OCI-LY7 (cell line): ENCODE results near the gene CLCNKB. TPM values are rescaled to one million over a fixed set of nuclear protein-coding genes. Genes with fewer than 3 reads are reported as not detected.

Source experiments
- BruUV-seq: library from RNA; stranded (reverse); fragments of 400-500 nt; replicated peaks from 2 replicates; lab custom pipeline; 2021; lab: Mats Ljungman, UMichigan
- CTCF ChIA-PET: fragments of 300-600 bp; sonication (Branson Sonifier 250); formaldehyde crosslinking; loops from one replicate; lab custom pipeline; 2022; ENCODE audit warnings: antibody characterized with exemption; ENCODE audit not compliant: unreplicated experiment; lab: Charles Lee
- POLR2A ChIA-PET: fragments of 300-600 bp; sonication (Branson Sonifier 250); formaldehyde crosslinking; loops from one replicate; lab custom pipeline; 2022; ENCODE audit warnings: antibody characterized with exemption; lab: Charles Lee
- DNase-seq: peaks from one replicate; pipeline ENCODE4 v3.0.0-alpha.2; 2015; ENCODE audit warnings: low spot score
- H2AFZ ChIP-seq: fragments of 200-600 bp; sonication (generic), shearing (Covaris generic); 2 replicates; pipeline ENCODE4 v1.6.1; 2014; ENCODE audit warnings: mild to moderate bottlenecking, antibody characterized with exemption, low read length, moderate library complexity
- H3K27ac ChIP-seq: fragments of 200-600 bp; sonication (generic); 2 replicates; pipeline ENCODE4 v1.5.1; 2014; ENCODE audit warnings: mixed run types, low read depth, mild to moderate bottlenecking, moderate library complexity, low read length, inconsistent platforms; ENCODE audit not compliant: poor library complexity, severe bottlenecking
- H3K36me3 ChIP-seq: fragments of 200-600 bp; sonication (generic); 2 replicates; pipeline ENCODE4 v1.6.1; 2014; ENCODE audit warnings: mild to moderate bottlenecking, antibody characterized with exemption, low read length, moderate library complexity, mixed read lengths; ENCODE audit not compliant: insufficient read depth
- H3K4me1 ChIP-seq: fragments of 200-600 bp; sonication (generic); 2 replicates; pipeline ENCODE4 v1.5.1; 2014; ENCODE audit warnings: mild to moderate bottlenecking, low read length; ENCODE audit not compliant: insufficient read depth, poor library complexity, severe bottlenecking
- H3K4me2 ChIP-seq: fragments of 200-600 bp; sonication (generic); 2 replicates; pipeline ENCODE4 v1.6.1; 2014; ENCODE audit warnings: mild to moderate bottlenecking, low read length
- H3K4me3 ChIP-seq: fragments of 200-600 bp; sonication (generic); 2 replicates; pipeline ENCODE4 v1.5.1; 2014; ENCODE audit warnings: mild to moderate bottlenecking, low read depth, low read length; ENCODE audit not compliant: poor library complexity, severe bottlenecking
- H3K79me2 ChIP-seq: fragments of 200-600 bp; sonication (generic); 2 replicates; pipeline ENCODE4 v1.6.1; 2016; ENCODE audit warnings: low read depth, mild to moderate bottlenecking, low read length, moderate library complexity, mixed read lengths; ENCODE audit not compliant: insufficient read depth
- H3K9me2 ChIP-seq: fragments of 200-600 bp; sonication (generic); 2 replicates; pipeline ENCODE4 v1.6.1; 2016; ENCODE audit warnings: mild to moderate bottlenecking, low read length, mixed read lengths; ENCODE audit not compliant: insufficient read depth
- H3K9me3 ChIP-seq: fragments of 200-600 bp; sonication (generic); 2 replicates; pipeline ENCODE4 v1.6.1; 2014; ENCODE audit warnings: mild to moderate bottlenecking, mixed run types, low read length, mixed read lengths
- H4K20me1 ChIP-seq: fragments of 200-600 bp; sonication (generic); 2 replicates; pipeline ENCODE4 v1.6.1; 2014; ENCODE audit warnings: mild to moderate bottlenecking, antibody characterized with exemption, low read length, moderate library complexity, mixed read lengths; ENCODE audit not compliant: insufficient read depth
- CTCF ChIP-seq: fragments of 200-600 bp; sonication (generic); conservative IDR thresholded peaks from 2 replicates; pipeline ENCODE4 v1.5.1; 2014; ENCODE audit warnings: mild to moderate bottlenecking, antibody characterized with exemption, low read length, moderate library complexity, mixed read lengths
- EZH2phosphoT487 ChIP-seq: fragments of 200-600 bp; sonication (generic); IDR thresholded peaks from 2 replicates; pipeline ENCODE4 v1.6.1; 2018; ENCODE audit warnings: low read depth, borderline replicate concordance, mild to moderate bottlenecking, mixed run types, antibody characterized with exemption, low read length, moderate library complexity, mixed read lengths
- intact Hi-C: fragments of 100-400 bp; cut with micrococcal nuclease; formaldehyde crosslinking; loops from one replicate; pipeline ENCODE4 v1.10.0; 2022; ENCODE audit not compliant: unreplicated experiment
- total RNA-seq, 2 experiments: library from RNA; depleted of rRNA in 1 of 2; stranded (reverse); fragments of >200 nt in 1 of 2; shearing (Covaris generic) in 1 of 2; gene quantifications; 2 replicates each; pipeline ENCODE4 v1.2.3, GENCODE V29; 2014 to 2022

Gene CLCNKB
- total RNA-seq, 2 experiments from 2014 or later = not detected

DNA sequence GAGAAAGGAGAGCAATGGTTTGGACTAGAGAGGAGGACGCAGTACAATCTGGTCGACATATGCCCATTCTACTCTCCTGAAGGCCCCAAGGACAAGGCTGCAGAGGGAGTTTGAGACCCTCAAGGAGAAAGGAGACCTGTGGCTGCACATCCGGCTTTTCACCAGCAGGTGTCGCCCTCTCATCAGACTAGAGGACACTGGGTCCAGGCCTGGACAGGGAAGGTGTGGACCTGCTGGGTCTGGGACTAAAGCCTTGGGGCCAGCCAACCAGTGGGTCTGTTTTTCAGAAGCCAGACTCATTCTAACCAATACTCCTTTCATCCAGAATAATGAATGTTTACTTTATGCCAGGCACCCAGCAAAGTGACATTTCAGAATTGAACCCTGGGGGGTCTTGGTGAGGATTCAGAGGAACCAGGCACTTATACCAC, 34.5 kb upstream of the CLCNKB start:
- no peaks in the 10 kb centered on the region for H3K9me2 ChIP-seq
- BruUV-seq = no TSS peak
- DNase-seq = peak; percentile 68
- TF ChIP-seq EZH2phosphoT487 (no peak), CTCF (peak; percentile 99)
- no peaks in the 10 kb centered on the region for H4K20me1 ChIP-seq
- H3K4me1 ChIP-seq = peaks cover 19% of the 10 kb centered on the region
- ChIA-PET CTCF (interaction anchor here (1.0 kb wide), 1 partner anchor 47 kb away, joined by 6 read pairs; no protein-coding TSS in a partner anchor), POLR2A (no interaction called here)
- H3K9me3 ChIP-seq = no peaks in the 10 kb centered on the region
- no peaks in the 10 kb centered on the region for H3K79me2 ChIP-seq
- no peak overlapping the region for H3K27ac ChIP-seq
- H3K36me3 ChIP-seq = no peaks in the 10 kb centered on the region
- H3K4me3 ChIP-seq = no peak overlapping the region
- no peak overlapping the region for H3K4me2 ChIP-seq
- no peak overlapping the region for H2AFZ ChIP-seq
- intact Hi-C loops = loop anchor here (1.0 to 10.0 kb wide), 4 partner anchors 24 to 207 kb away; no protein-coding TSS in a partner anchor

DNA sequence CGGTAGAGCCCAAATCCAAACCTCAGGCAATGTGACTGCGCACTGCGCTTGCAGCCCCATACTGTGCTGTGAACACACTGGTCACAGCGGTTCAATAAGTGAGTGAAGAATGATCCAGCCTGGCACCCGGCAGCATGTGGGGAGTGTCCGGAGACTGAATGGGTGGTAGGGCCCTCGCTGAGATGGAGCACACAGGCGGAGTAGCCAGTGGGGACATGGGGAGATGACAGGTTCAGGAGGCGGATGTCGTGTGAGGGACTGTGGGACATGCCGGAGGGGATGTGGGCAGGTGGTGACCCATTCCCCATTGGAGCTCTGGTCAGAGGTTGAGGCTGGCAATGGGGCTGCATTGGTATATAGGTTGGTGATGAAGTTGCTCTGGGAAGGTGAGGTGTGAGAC, 33.9 kb upstream of the CLCNKB start:
- ChIA-PET POLR2A (no interaction called here), CTCF (interaction anchor here (1.0 kb wide), 2 partner anchors 46 to 218 kb away, joined by 5 to 6 read pairs; no protein-coding TSS in a partner anchor)
- Histone ChIP-seq H3K9me2 (no peaks in the 10 kb centered on the region), H2AFZ (no peak overlapping the region), H3K4me1 (peaks cover 24% of the 10 kb centered on the region), H3K79me2 (no peaks in the 10 kb centered on the region), H3K27ac (no peak overlapping the region), H3K9me3 (no peaks in the 10 kb centered on the region), H3K4me3 (no peak overlapping the region), H3K4me2 (no peak overlapping the region), H3K36me3 (no peaks in the 10 kb centered on the region), H4K20me1 (no peaks in the 10 kb centered on the region)
- TF ChIP-seq CTCF (no peak), EZH2phosphoT487 (no peak)
- BruUV-seq = no TSS peak
- no peak for DNase-seq
- intact Hi-C loops = loop anchor here (1.0 to 10.0 kb wide), 4 partner anchors 23 to 207 kb away; no protein-coding TSS in a partner anchor

- H3K27ac ChIP-seq = no peak overlapping the region
- H2AFZ ChIP-seq = no peak overlapping the region
- intact Hi-C loops = no loop called here
- H3K4me2 ChIP-seq = no peak overlapping the region
- no peak overlapping the region for H3K4me3 ChIP-seq
- no peaks in the 10 kb centered on the region for H3K9me2 ChIP-seq
- no TSS peak for BruUV-seq
- CTCF ChIA-PET = interaction anchor here (1.0 kb wide), 1 partner anchor 219 kb away, joined by 5 read pairs; no protein-coding TSS in a partner anchor
- H3K79me2 ChIP-seq = no peaks in the 10 kb centered on the region
- DNase-seq = no peak
- POLR2A ChIA-PET = interaction anchor here (0.6 kb wide), 1 partner anchor 139 kb away, joined by 3 read pairs; no protein-coding TSS in a partner anchor
- TF ChIP-seq EZH2phosphoT487 (no peak), CTCF (no peak)
- H3K9me3 ChIP-seq = no peaks in the 10 kb centered on the region
- no peaks in the 10 kb centered on the region for H3K36me3 ChIP-seq
- H4K20me1 ChIP-seq = no peaks in the 10 kb centered on the region
- H3K4me1 ChIP-seq = peaks cover 25% of the 10 kb centered on the region
Measured at GRCh38 chr1:16010837-16011236, 32.7 kb upstream of the CLCNKB start.
